ENCODE measurements around the gene EXOC4. TPM values are rescaled to one million over a fixed set of nuclear protein-coding genes. Genes with fewer than 3 reads are reported as not detected.

The EXOC4 gene
- total RNA-seq, 1 donor from 2014 or later: 67.7 TPM

- no peak for DNase-seq (ENCODE audit: low spot score)
- Mint-ChIP-seq H3K4me1 (ENCODE audit: low read depth) (peaks cover 25% of the 10 kb centered on the region), H3K27ac (ENCODE audit: unreplicated experiment) (no peak overlapping the region), H3K27me3 (ENCODE audit: low read depth) (no peaks in the 10 kb centered on the region), H3K36me3 (ENCODE audit: low read depth) (peaks cover 2% of the 10 kb centered on the region), H3K9me3 (ENCODE audit: low read depth) (peaks cover 3% of the 10 kb centered on the region), H3K4me3 (ENCODE audit: unreplicated experiment) (no peak overlapping the region)
- TF ChIP-seq CTCF (IDR thresholded peaks at IDR 0.05): no peak
Observed at GRCh38 chr7:133973710-133974109, 720.8 kb downstream of the EXOC4 start.

- H3K27ac Mint-ChIP-seq (ENCODE audit: unreplicated experiment): no peak overlapping the region
- no peaks in the 10 kb centered on the region for H3K27me3 Mint-ChIP-seq (ENCODE audit: low read depth)
- TF ChIP-seq CTCF (IDR thresholded peaks at IDR 0.05): no peak
- H3K4me3 Mint-ChIP-seq (ENCODE audit: unreplicated experiment): no peak overlapping the region
- H3K36me3 Mint-ChIP-seq (ENCODE audit: low read depth): peaks cover 1% of the 10 kb centered on the region
- H3K4me1 Mint-ChIP-seq (ENCODE audit: low read depth): peaks cover 25% of the 10 kb centered on the region
- no peak for DNase-seq (ENCODE audit: low spot score)
- H3K9me3 Mint-ChIP-seq (ENCODE audit: low read depth): no peaks in the 10 kb centered on the region
Observed at GRCh38 chr7:133975130-133975529, 722.3 kb downstream of the EXOC4 start.

- H3K27me3 Mint-ChIP-seq (ENCODE audit: low read depth): no peaks in the 10 kb centered on the region
Observed at GRCh38 chr7:133976140-133976539, 723.3 kb downstream of the EXOC4 start.

GRCh38 chr7:133977409-133978274 is 724.8 kb downstream of the EXOC4 start:
- TF ChIP-seq CTCF (IDR thresholded peaks at IDR 0.05): no peak
- Mint-ChIP-seq H3K9me3 (ENCODE audit: low read depth) (no peaks in the 10 kb centered on the region), H3K4me1 (ENCODE audit: low read depth) (peaks cover 25% of the 10 kb centered on the region), H3K27me3 (ENCODE audit: low read depth) (no peaks in the 10 kb centered on the region), H3K36me3 (ENCODE audit: low read depth) (peaks cover 1% of the 10 kb centered on the region), H3K4me3 (ENCODE audit: unreplicated experiment) (no peak overlapping the region), H3K27ac (ENCODE audit: unreplicated experiment) (no peak overlapping the region)
- DNase-seq (ENCODE audit: low spot score): no peak

More at GRCh38 chr7:133976140-133976539, 723.3 kb downstream of the EXOC4 start:
- peaks cover 1% of the 10 kb centered on the region for H3K36me3 Mint-ChIP-seq (ENCODE audit: low read depth)
- no peak overlapping the region for H3K4me3 Mint-ChIP-seq (ENCODE audit: unreplicated experiment)
- TF ChIP-seq CTCF (IDR thresholded peaks at IDR 0.05): no peak
- H3K9me3 Mint-ChIP-seq (ENCODE audit: low read depth): no peaks in the 10 kb centered on the region
- no peak overlapping the region for H3K27ac Mint-ChIP-seq (ENCODE audit: unreplicated experiment)
- peaks cover 25% of the 10 kb centered on the region for H3K4me1 Mint-ChIP-seq (ENCODE audit: low read depth)
- DNase-seq (ENCODE audit: low spot score): no peak

- Mint-ChIP-seq H3K27ac (ENCODE audit: unreplicated experiment) (no peak overlapping the region), H3K4me3 (ENCODE audit: unreplicated experiment) (no peak overlapping the region), H3K27me3 (ENCODE audit: low read depth) (no peaks in the 10 kb centered on the region), H3K4me1 (ENCODE audit: low read depth) (peaks cover 21% of the 10 kb centered on the region), H3K9me3 (ENCODE audit: low read depth) (no peaks in the 10 kb centered on the region), H3K36me3 (ENCODE audit: low read depth) (peaks cover 1% of the 10 kb centered on the region)
- no peak for TF ChIP-seq CTCF (IDR thresholded peaks at IDR 0.05)
- DNase-seq (ENCODE audit: low spot score): no peak
Observed at GRCh38 chr7:133978502-133979295, 725.8 kb downstream of the EXOC4 start.

Data from chondrocyte (in vitro differentiated cells).